ENCODE data around the gene RBM20.

- TF ChIP-seq CTCF (IDR thresholded peaks at IDR 0.05), result no peak
- no peak for TF ChIP-seq POLR2AphosphoS5 (IDR thresholded peaks at IDR 0.05)
- TF ChIP-seq POLR2A (IDR thresholded peaks at IDR 0.05), result no peak
Observed at GRCh38 chr10:110636932-110637557, 7.1 kb upstream of the RBM20 start.

Data from gastroesophageal sphincter (tissue), 3 donors.